Measurements from ENCODE around the gene PON2. TPM values are rescaled to one million over a fixed set of nuclear protein-coding genes. Genes with fewer than 3 reads are reported as not detected.

Gene PON2
- total RNA-seq, 1 donor from 2014 or later, result 92.3 TPM

DNA sequence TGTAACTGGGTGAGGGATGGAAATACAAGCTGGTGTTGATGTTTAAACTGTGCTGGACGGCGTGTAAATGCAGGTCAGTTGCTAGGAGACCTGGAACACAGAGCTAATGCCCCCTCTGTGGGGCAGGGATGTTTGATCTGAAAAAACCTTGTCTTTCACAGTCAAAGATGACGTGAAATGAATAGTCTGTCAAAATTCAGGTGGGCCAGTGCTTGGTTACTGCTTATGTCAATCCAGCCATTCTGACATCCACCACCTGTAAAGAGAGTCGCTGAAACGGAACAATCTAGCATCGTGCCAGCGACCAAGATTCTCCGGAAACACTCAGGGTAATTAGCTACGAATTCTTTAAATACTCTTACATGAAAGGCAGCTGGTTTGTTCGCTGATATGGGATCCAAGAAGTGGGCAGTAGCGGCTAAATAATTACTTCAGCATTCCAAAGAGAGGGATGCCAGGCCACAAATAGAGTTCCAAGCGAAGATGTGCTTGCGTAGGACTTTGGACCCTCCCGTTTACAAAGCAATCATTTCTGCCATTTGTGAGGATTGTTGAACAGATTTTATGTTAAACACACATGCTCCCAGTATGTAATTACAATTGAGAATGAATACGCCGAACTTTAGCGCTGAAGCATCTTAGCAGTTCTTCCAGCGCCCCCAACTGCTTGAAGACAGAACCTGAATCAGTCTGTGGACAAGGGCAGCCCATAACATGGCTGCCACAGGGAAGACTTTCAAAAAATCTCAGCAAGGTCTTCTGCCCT is 43.6 kb upstream of the PON2 start:
- Mint-ChIP-seq H3K27me3 (ENCODE audit: low read depth) (no peaks in the 10 kb centered on the region), H3K9me3 (no peaks in the 10 kb centered on the region), H3K36me3 (ENCODE audit: low read depth) (no peaks in the 10 kb centered on the region), H3K4me1 (peaks cover 75% of the 10 kb centered on the region), H3K27ac (ENCODE audit: unreplicated experiment) (peak overlapping the region; percentile 92), H3K4me3 (peak overlapping the region; percentile 45)
- peak; percentile 8 for DNase-seq (ENCODE audit: low read depth, low spot score)
- TF ChIP-seq, protein P1, sequence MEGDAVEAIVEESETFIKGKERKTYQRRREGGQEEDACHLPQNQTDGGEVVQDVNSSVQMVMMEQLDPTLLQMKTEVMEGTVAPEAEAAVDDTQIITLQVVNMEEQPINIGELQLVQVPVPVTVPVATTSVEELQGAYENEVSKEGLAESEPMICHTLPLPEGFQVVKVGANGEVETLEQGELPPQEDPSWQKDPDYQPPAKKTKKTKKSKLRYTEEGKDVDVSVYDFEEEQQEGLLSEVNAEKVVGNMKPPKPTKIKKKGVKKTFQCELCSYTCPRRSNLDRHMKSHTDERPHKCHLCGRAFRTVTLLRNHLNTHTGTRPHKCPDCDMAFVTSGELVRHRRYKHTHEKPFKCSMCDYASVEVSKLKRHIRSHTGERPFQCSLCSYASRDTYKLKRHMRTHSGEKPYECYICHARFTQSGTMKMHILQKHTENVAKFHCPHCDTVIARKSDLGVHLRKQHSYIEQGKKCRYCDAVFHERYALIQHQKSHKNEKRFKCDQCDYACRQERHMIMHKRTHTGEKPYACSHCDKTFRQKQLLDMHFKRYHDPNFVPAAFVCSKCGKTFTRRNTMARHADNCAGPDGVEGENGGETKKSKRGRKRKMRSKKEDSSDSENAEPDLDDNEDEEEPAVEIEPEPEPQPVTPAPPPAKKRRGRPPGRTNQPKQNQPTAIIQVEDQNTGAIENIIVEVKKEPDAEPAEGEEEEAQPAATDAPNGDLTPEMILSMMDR (conservative IDR thresholded peaks at IDR 0.05), result peak; percentile 50

DNA sequence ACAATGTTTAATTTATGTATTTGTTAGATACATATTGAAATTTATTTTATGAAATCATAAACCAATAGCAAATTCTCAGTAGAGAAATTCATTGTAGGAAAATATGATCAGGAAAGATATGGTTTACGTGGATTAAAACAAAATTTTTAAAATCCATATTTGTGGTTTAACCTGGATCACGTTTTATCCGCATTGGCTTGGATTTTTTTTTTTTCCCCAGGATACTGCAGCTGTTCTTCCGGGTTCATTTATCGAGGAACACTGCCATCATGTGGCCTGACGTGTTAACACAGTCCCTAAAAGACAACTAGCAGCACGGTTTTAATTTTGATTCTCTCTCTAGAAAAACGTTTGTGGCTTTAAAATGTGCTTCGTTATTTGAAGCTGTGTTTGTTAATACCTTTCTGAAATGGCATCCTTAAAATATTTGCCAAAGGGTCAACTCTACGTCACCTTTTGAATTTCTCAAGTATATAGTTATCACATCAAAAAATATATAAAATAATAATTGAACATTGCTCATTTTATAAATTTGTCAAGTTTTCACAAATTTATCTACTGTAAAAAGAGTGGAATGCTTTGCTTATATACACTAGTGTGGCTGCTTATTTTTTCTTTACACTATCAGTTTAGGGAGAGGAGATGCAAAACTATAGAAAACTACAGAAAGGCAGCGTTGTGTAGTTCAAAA is 42.2 kb upstream of the PON2 start:
- H3K9me3 Mint-ChIP-seq, result no peaks in the 10 kb centered on the region

DNA sequence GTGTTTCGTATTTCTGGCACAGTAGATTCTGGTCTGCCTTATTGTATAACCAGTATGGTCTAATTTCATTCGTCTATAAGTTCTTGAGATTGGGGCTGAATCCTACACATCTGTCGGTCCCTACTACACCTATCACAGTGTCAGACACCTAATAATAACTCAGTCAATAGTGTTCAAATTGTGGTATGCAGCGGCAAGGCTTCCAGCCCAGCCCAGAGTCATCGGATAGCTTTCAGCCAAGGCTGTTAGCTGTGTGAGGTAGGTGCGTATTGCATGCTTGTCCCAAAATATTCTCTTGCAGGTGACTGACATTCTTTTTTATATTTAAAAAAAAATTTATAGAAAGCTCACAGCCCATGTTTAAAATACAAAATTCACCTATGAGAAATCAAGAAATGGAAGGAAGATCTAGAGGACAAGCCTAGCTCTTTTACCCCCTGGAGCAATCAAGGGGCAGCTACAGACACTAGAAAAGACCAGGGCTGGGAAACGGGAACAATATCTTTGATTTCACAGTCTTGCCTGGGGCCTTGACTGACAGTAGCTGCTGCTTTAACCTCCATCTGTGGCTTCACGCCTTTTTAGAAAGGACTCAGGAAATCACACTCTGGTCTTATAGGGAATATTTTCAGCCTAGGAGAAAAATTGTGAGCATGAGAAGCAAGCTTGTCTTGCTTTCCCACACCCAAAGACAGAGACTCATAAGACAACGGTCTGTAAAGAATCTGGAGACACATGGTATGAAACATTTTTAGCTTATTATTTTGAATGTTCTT is 41.4 kb upstream of the PON2 start:
- no peak overlapping the region for H3K27ac Mint-ChIP-seq (ENCODE audit: unreplicated experiment)
- H3K36me3 Mint-ChIP-seq (ENCODE audit: low read depth), result no peaks in the 10 kb centered on the region
- no peaks in the 10 kb centered on the region for H3K9me3 Mint-ChIP-seq
- TF ChIP-seq, protein P1 (conservative IDR thresholded peaks at IDR 0.05), result no peak
- peak; percentile 30 for DNase-seq (ENCODE audit: low read depth, low spot score)
- H3K4me3 Mint-ChIP-seq, result peak overlapping the region; percentile 54
- H3K27me3 Mint-ChIP-seq (ENCODE audit: low read depth), result no peaks in the 10 kb centered on the region
- peaks cover 79% of the 10 kb centered on the region for H3K4me1 Mint-ChIP-seq

More for the DNA sequence above, 42.2 kb upstream of the PON2 start:
- Mint-ChIP-seq H3K27ac (ENCODE audit: unreplicated experiment) (no peak overlapping the region), H3K4me3 (peak overlapping the region; percentile 54), H3K4me1 (peaks cover 78% of the 10 kb centered on the region), H3K27me3 (ENCODE audit: low read depth) (no peaks in the 10 kb centered on the region), H3K36me3 (ENCODE audit: low read depth) (no peaks in the 10 kb centered on the region)
- DNase-seq (ENCODE audit: low read depth, low spot score), result peak; percentile 54
- TF ChIP-seq, protein P1 (conservative IDR thresholded peaks at IDR 0.05), result peak; percentile 88

DNA sequence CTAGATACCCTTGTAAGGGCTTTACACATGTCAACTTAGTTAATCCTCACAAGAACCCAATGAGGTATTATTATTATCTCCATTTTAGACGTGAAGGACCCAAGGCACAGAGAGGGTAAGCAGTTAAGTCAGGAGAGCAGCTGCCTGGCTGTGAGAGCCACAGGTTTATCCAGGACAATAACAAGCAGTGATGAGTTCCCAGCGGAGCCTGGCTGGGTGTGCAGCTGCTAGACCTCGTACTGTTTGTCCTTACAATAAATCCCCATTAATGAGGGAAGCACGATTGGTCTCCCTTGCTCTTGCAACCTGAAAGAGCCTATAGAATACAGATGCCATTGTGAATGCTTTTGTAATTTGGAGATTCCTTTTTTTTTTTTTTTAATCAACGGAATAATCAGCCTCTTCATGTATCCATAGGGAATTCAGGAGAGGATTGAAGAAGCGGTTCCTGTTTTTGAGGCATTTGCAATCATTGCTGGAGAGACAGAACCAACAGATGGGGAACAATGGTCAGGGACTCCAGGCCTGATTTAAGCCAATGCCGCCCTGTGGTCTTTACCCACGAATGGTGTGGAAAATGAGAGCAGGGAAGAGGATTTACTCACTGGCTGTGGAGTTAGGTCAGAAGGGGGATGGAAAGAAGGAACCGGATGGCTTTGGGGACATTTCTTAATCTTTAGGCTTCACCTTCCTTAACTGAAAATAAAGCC is 38.6 kb upstream of the PON2 start:
- Mint-ChIP-seq H3K27me3 (ENCODE audit: low read depth) (no peaks in the 10 kb centered on the region), H3K4me3 (peak overlapping the region; percentile 69), H3K27ac (ENCODE audit: unreplicated experiment) (peak overlapping the region; percentile 85), H3K4me1 (peaks cover 84% of the 10 kb centered on the region), H3K36me3 (ENCODE audit: low read depth) (no peaks in the 10 kb centered on the region), H3K9me3 (no peaks in the 10 kb centered on the region)
- TF ChIP-seq, protein P1 (conservative IDR thresholded peaks at IDR 0.05), result no peak
- DNase-seq (ENCODE audit: low read depth, low spot score), result peak; percentile 9
